SK-N-MC (cell line): ENCODE results near the gene CDC16.

Experiments
- EZH2 ChIP-seq: fragments of 200-600 bp; sonication (generic); IDR thresholded peaks from one replicate; pipeline ENCODE4 v1.6.1; 2017; ENCODE audit warnings: antibody characterized with exemption
- POLR2AphosphoS5 ChIP-seq: IDR thresholded peaks from 2 replicates; pipeline ENCODE4 v1.6.1; 2012; ENCODE audit warnings: mild to moderate bottlenecking, low read depth, low read length, borderline replicate concordance

GRCh38 chr13:114284680-114285079 lies 50.0 kb downstream of the CDC16 start:
- no peak for TF ChIP-seq POLR2AphosphoS5
- TF ChIP-seq EZH2: no peak
